A204.1 (cell line): ENCODE results near the gene SYNC.
"Not testable (repeated sequence)": the region's sequence is repeated elsewhere in the genome, so short reads cannot be mapped to it uniquely, and the experiment has no call there.

ENCODE experiments used
- FAIRE-seq: peaks from 2 replicates; lab custom pipeline; 2012; peaks lifted over from hg19 to GRCh38; lab: Jason Lieb, UNC

SYNC gene

GRCh38 chr1:32642292-32642827 is 60.2 kb downstream of the SYNC start:
- not testable (repeated sequence) for FAIRE-seq

GRCh38 chr1:32639489-32640075 is 63.0 kb downstream of the SYNC start:
- no peak for FAIRE-seq

GRCh38 chr1:32636914-32637645 is 65.5 kb downstream of the SYNC start:
- no peak for FAIRE-seq

- FAIRE-seq: no peak
These were observed 66.9 kb downstream of the SYNC start for GRCh38 chr1:32635508-32636277.

- no peak for FAIRE-seq
These were observed 69.7 kb downstream of the SYNC start for GRCh38 chr1:32632829-32633228.

GRCh38 chr1:32630173-32630572 is 72.4 kb downstream of the SYNC start:
- FAIRE-seq: not testable (repeated sequence)
